NCI-H2029 treated with DMSO at 0.1 percent for 48 hours (cell line): ENCODE data around the gene TMEM196.

Experiments
- DNase-seq: peaks from one replicate; lab custom pipeline; 2025; lab: John Stamatoyannopoulos, UW

TMEM196 gene

DNA sequence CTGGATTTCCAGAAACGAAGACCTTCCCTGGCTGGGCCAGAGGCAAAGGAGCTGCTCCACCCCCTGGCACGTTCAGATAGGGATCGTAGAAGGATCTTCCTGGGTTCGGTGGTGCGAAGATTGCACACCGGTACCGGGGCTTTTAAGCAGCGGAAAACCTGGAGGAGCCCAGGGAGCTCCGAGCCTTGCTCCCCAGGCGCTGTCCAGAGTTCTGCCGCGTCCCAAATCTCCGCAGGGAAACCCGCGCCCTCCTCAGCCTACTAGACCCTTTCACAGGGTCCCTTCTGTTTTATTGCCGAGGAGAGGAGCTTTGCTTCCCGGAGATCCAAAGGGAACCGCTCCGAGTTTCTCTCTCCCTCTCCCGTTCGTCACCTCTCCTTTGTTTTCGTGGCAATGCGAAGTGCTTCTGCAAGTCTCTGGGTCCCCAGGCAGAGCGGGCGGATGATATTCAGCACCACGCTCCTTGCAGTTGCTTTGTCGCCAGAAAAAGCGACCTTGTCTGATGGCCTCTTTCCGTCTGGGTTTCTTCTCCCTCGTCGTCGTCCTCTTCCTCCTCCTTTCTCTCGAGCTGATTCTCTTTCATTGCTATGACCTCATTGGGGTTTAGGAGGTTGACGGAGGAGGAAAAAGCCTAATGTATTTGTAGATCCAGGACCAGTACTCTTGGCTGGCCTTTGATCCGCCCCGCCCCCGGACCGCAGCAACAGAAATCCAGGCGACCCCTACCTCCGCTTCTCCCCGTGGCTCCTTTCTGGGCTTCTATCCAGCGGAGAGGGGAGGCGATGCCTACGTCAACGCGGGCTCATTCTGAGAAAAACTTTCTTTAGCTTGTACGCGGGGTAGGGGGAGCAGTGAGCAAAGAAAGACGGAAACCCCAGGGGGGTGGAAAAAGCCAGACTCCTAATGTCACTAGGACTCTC lies at the start of gene TMEM196:
Gene TMEM196 (minus strand): TSS at position 777 of the 920 bp plus-strand sequence. CDS start 921 bp downstream, outside the sequence.
- DNase-seq, result peak; percentile 28

DNA sequence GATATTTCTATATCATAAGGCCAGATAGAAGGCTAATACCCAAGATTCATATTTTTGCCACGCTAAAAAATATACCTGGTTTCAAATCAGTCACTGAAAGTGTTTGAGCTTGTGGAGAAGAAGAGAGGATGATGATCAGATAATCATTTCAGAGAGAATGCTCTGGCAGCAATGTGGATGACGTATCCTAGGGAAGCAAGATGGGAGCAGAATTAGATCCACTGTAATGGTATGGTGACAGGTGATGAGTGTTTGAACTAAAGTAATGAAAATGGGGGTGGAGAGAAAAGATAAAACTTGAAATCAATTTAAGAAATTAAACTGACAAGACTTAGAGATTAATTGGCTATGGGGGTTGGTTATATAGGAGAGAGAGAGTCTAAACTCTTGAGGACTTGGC lies 42.7 kb upstream of the TMEM196 start:
- DNase-seq, result no peak

DNA sequence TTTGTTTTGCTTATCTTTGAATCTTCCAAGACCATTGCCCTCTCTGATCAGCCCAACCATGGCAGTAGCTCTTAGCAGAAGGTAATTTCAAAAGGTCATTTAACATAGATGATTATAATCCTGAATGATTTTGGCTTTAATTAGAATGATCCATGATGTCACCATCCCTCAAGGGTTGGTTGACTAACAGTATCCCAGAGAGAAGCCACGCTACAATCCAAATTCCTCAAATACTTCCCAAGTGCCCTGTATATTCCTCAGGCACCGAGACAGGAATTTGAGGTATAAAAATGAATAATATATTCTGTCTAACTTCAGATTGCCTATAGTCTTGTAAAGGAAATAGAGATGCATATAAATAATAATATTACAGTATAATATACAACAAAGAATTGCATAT lies 42.1 kb upstream of the TMEM196 start:
- no peak for DNase-seq

DNA sequence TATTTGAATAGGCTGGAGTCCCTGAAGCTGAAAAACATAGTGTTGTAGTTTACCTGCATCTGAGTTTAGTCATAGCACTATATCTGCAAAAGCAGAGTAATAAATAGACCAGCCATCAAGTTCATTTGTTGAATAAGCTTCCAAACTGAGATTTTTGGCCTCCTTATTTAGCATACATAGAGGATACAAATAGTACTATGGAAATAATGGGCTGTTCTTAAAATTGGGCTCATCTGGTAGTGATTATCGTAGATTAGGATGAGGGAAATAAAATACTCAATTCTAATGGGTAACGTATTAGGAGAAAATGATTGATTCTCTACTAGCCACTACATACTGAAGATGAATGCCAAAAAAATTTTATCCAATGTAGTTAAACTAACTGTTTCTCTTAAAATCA lies 41.4 kb upstream of the TMEM196 start:
- DNase-seq, result no peak

DNA sequence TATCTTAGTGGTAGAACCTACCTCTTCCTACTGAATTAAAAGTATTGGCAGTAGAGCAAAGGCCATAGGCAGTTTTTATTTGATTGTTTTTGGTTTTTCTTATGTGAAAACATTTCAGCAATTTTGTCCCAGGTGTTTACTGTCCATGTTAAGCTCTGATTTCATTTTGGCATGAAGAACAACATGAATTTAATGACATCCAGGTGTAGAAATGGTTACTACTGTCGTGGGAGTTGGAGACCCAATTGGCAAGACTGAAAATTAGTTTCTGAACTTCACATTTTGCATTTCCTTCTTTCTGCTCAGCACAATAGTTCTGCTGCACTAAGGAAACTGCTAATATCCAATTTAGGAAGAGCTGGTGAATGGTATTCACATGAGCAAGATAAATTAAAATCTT lies 38.0 kb upstream of the TMEM196 start:
- DNase-seq, result no peak

DNA sequence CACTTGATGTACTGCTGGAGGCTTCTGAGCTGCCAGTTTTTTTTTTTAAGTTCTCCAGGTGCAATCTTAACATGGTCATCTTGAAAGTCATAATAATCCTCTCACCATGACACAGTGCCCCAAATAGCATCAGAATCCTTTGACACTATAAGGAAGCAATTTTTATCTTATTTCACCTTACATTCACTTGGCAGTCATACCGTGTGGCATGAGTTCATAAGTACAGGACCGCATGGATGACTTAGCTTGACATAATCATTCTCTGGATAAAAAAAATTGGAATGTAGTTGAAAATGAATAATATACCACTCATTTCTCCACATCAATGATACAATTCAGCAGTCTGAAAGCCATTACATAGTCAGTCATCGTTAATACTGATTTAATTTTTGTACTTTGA lies 25.6 kb upstream of the TMEM196 start:
- DNase-seq, result no peak

DNA sequence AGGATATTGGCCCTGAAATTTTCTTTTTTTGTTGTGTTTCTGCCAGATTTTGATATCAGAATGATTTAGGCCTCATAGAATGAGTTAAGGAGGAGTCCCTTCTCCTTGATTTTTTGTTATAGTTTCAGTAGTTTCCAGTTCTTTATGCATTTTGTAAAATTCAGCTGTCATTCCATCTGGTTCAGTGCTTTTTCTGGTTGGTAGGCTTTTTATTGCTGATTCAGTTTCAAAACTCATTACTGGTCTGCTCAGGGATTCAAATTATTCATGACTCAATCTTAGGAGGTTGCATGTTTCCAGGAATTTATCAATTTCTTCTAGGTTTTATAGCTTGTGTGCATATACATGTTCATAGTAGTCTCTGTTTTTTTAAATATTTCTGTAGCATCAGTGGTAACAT lies 10.1 kb upstream of the TMEM196 start:
- no peak for DNase-seq

DNA sequence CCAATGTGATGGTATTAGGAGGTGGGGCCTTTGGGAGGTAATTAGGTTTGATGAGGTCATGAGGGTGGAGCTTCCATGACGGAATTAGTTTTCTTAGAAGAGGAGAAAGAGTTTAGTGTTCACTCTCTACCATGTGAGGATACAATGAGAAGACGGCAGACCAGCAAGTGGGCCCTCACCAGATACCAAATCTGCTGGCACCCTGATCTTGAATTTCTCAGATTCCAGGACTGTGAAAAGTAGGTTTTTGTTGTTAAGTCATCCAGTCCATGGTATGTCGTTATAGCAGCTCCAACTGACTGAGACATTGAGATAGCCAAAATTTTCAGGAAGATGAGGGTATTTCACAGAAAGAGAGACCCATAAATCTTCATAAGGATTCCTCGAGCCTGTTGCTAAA lies 3.6 kb upstream of the TMEM196 start:
- no peak for DNase-seq

DNA sequence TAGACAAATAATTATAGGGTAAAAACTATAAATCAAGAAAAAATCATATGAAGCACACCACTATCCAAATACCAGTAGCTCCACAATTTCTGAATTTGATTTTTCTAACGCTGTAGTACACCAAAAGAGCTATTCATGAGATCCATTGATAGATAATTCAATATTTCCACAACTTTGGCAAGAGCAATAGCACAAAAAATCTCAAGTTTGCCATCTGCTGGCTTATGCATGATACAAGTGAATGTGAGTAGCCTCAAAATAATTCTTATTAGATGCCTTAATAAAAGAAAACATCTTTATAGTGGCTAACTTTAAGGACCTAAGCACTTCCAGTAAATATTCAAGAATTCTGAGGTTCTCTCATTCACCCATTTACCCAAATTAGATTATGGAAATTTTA lies 2.2 kb upstream of the TMEM196 start:
- no peak for DNase-seq

DNA sequence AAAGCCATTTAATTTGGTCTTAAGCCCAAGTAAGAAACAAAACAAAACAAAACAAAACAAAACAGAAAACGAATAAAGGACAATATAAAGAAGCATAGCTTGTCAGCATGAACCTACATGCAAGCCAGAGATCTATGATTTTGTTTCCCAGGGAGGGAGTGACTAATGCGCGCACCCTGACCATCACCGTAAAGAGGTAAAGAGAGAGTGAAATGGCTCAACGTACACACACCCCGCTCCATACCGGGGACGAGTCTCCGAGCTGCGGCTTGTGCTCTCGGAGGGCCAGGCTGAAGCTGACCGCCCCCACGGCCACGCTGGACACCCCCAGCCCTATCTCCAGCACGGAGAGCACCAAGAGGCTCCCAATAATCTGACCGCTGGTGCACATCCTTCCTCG lies 1.1 kb downstream of the TMEM196 start:
- no peak for DNase-seq

DNA sequence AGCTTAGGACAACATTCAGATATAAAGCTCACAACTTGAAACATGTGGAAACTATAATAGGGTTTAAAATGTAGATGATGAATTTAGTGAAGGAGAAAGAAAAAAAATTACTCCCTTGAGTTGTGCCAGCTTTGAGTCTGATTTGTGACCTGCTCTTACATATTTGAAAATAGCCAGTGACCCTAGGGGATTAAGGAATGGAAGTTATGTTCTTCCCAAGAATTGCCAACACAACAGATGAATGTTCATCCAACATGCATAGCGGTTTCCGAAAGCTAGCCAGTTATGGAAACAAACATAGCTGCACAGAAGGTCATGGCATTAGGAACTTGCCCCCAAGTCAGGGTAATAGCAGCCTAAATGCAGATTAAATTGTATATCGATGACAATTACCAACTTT lies 10.8 kb downstream of the TMEM196 start:
- no peak for DNase-seq

DNA sequence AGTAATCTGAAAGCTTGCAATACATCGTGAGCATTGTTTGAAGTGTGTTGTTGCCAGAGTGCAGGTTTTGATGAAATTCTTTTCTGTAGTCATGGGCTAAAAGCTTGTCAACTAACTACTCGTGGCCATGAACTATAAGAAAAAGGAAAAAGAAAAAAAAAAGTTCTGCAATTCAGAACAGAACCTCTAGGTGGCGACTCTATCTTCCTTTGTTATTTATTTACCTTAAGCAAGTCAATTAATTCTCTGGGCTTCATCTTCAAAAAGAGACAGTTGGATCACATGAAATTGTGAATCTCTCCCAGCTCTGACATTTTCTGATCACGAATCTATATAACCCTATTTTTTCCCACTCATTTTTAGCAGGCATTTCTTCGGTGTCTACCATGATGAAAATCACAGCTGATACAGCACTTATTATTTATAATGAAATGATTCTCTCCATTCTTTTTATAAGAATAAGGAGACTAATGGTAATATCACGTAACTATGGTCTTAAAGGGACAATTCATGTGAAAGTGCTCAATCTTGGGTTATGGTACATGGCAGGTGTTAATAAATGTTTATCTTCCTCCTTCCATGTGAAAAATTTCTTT lies 18.8 kb downstream of the TMEM196 start:
- peak; percentile 67 for DNase-seq

DNA sequence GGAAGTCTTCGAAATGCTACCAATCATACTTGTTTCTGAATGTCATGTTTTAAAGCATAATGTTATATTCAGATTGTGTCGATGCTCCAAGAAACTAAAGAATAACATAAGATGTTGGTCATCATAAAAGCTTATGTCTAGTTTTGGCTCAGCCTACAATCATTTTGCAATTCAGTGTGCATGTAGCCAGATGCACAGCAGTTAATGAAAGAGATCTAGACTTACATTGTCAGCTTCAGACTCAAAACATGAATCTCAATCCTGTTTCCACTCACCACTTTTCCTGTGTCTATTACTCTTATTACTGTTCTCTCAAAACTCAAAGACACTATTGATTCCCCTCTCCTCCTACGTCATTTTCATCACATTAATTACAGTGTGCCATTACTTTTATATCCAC lies 21.4 kb downstream of the TMEM196 start:
- no peak for DNase-seq

DNA sequence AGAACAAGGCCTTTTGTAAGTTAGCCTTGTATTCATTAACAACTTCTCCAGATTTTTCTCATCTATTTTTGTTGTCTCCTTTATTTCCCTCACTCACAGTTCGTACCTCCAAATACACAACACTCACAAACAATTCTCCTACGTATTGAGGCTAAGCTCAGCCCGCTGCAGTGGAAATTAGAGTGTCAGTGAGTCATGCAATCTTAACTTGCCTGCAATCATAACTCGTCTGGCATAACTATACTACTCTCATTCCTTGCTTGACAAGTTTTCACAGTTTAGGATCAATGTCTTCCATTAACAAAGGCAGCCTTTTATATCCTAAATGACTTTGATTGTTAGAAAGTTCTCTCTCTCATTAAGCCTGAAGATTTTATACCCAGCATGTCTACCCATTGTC lies 23.8 kb downstream of the TMEM196 start:
- DNase-seq, result no peak

DNA sequence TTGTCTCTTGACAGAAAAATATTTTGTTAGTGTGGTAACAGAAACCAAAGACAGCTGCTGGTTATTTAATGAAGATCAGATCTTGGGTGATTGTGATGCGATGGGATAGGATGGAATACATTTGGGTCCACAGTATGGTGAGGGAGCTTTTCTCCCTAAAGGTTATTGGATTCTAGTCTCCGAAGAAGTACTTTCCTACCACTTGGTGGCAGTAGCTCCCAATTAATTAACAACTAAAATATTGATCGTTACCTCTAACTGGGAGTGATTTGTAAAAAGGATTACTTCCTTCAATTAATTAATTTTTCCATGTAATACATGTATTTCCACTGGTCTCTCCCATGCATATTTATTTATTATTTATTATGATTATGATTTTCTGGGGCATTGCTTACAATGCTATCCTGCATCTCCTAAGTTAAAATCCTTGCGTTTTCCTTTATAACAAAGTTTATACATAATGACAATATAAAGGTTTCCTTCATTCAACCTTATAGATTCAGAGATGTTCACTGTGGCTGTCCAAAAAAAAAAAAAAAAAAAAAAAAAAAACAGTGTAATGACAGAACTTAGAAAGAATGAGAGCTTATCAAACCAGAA lies 25.6 kb downstream of the TMEM196 start:
- DNase-seq, result peak; percentile 30

DNA sequence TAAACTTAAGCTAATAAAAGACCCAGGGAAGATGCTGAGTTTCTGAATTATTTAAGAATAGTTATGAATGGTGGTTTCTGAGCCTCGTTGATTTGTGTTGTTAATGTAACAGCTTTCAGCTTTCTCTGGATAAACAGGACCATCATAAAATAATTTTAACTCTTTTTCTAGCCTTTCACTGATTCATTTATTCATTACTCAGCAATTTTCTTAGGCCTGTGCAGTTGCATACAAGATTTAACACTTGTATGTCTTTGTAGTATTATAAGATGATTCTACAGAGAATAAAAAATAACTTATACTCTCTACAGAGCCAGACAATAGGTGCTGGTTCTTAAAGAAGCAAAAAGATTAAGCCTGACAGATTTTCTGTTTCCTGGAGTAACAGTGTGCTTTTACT lies 29.3 kb downstream of the TMEM196 start:
- DNase-seq, result no peak

DNA sequence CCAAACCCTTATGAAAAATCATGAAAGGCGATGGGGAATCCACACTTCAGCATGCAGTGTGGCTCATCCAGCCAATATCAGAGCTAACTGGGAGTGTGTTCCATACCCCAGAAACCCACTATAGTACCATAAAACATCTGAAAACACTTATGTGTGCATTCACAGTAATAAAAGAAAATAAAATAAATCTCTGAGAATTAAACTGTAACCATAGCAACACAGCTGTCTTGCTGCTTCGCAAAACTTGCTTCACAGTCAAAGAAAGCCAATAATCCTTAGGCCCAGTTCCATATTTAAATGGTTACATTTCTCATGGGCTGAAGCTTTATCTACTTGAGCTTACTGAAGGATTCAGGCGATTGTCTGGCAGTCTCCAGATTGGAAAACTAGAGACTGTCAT lies 44.7 kb downstream of the TMEM196 start:
- no peak for DNase-seq

DNA sequence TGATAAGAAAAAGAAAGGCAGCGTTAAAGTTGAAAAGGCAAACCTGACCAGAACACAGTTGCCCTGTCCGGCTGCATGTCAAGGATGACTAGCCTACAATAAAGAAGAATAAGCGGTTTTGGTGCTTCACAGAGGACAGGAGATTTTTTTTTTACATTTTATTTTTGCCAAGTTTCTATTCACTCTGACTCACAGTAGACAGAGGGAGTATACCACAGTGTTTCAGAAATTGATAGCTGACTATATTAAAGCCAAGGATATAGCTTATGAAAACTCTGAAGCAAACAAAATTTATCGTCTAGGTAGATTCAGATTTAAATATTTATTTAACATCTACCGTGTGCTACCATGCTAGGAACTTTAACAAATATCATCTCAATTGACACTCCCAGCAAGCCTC lies 47.6 kb downstream of the TMEM196 start:
- DNase-seq, result no peak

DNA sequence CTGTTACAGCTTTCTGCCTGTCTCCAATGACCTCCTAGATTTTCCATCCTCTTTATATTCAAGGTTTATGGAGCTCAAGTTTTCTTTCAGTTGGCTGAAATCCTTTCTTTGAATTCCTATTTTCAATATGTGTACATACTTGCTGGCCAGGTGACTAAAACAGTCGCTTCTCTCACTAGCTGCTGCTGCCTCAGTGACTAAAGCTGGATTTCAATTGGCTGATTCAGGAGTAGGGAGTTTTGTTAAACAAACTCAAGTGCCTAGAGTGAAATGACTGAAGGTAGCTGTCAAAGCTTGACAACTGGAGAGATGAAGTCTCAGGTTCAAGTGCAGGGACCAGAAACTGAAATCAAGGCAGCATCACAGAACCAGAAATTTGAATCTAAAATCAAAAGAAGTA lies 57.9 kb downstream of the TMEM196 start:
- DNase-seq, result no peak

DNA sequence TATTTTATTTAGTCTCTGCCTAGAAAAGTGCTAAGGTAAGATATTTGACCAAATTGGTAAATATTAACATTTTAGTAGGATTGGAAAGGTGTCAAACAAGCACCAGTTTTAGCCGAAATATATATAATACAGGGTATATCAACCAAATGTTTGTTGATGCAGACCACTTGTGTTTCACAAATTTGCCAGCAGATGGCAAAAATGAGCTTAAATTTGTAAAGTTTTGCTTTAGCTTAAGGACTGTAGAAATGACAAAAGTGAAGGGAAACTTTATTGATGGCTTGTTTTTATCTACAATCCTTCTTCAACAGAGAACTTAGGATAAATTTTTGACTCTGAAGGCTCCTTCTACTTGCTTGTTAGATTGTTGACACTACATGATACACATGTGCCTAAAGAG lies 59.7 kb downstream of the TMEM196 start:
- DNase-seq, result no peak

DNA sequence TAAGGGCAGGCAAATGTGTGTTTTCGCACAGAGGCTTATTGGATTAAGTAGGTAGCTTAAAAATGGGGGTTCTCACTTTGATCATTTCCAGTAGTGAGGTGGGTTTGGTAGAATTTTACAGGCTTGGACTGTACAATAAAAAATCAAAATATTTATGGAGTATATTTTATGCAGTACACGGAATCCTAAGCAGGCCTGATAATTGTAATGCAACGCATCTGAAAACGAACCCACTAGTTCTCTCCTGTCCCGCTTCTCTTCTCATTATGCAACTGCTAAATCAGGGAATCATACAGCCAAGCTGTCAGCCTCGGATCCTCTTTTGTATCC lies 64.2 kb downstream of the TMEM196 start:
- DNase-seq, result no peak

DNA sequence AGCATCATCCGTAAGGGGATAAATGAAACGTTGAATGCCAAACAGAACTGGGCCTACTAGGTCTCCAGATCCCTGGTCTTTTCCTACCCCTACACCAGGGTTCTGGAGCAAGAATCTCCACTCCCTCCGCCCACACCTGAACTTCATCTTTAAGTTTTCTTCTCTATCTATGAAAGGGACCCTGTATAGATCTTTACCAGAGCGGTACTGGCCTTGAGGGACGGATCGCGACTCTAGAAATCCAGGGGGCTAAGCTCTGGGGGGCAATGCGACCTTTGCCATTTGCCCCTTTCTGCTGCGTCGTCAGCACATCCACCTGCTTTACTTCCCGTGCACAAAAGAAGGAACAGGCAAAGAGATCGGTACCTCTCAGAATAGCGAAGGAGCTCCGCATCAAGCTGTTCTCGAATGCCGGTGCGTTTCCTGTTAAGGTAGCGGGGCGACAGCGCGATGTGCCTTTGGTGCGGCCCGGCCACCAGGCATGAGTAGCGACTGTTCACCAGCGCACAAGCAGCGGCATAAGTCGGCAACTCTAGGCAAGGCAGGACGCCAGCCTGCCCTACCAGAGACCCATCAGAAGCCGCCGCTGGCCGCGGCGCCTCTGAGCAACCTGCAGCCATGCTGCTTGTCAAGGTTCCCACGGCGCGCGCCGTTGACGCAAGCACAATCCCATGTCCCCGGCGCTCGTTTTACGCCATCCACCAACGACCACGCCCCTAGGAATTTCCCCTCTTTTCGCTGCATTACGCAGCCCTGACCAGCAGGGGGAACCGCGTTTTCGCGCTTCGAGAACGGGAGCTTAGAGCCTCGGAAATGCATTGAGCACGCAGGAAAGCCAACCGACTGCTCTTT lies 64.8 kb downstream of the TMEM196 start, which contains the start of gene POLR1F:
Gene POLR1F (minus strand): TSS at position 641 of the 852 bp plus-strand sequence. CDS start 21 bp downstream, at position 620.
- DNase-seq, result peak; percentile 87
